ENCODE results near the gene ADGRV1. TPM values are rescaled to one million over a fixed set of nuclear protein-coding genes. Genes with fewer than 3 reads are reported as not detected.

The ADGRV1 gene
- total and polyA plus RNA-seq, 9 of the 15 experiments (the other 6 are each of a cell fraction or from before 2014, with no cell fraction given), result 21.7 to 156 (median 58.2) TPM

DNA sequence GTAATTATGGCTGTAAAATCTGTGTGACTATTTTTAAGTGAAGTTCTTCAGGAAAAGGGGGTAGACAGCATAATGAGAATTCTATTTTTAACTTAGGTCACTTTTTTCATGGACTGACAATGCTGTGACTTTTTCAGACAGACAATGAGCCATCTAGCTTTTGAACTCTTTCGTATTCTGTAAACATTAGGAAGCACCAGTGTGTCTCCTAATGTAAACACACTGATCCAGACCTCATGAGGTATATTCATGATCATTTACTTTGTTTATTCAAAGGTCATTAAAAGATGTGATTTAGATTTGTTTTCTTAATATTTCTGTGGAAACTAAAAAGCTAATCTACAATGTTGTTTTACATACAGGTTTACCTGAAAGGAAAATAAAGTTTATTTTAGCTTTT lies 352.6 kb downstream of the ADGRV1 start (continued):
- TF ChIP-seq, protein P1, sequence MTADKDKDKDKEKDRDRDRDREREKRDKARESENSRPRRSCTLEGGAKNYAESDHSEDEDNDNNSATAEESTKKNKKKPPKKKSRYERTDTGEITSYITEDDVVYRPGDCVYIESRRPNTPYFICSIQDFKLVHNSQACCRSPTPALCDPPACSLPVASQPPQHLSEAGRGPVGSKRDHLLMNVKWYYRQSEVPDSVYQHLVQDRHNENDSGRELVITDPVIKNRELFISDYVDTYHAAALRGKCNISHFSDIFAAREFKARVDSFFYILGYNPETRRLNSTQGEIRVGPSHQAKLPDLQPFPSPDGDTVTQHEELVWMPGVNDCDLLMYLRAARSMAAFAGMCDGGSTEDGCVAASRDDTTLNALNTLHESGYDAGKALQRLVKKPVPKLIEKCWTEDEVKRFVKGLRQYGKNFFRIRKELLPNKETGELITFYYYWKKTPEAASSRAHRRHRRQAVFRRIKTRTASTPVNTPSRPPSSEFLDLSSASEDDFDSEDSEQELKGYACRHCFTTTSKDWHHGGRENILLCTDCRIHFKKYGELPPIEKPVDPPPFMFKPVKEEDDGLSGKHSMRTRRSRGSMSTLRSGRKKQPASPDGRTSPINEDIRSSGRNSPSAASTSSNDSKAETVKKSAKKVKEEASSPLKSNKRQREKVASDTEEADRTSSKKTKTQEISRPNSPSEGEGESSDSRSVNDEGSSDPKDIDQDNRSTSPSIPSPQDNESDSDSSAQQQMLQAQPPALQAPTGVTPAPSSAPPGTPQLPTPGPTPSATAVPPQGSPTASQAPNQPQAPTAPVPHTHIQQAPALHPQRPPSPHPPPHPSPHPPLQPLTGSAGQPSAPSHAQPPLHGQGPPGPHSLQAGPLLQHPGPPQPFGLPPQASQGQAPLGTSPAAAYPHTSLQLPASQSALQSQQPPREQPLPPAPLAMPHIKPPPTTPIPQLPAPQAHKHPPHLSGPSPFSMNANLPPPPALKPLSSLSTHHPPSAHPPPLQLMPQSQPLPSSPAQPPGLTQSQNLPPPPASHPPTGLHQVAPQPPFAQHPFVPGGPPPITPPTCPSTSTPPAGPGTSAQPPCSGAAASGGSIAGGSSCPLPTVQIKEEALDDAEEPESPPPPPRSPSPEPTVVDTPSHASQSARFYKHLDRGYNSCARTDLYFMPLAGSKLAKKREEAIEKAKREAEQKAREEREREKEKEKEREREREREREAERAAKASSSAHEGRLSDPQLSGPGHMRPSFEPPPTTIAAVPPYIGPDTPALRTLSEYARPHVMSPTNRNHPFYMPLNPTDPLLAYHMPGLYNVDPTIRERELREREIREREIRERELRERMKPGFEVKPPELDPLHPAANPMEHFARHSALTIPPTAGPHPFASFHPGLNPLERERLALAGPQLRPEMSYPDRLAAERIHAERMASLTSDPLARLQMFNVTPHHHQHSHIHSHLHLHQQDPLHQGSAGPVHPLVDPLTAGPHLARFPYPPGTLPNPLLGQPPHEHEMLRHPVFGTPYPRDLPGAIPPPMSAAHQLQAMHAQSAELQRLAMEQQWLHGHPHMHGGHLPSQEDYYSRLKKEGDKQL (CRISPR knock-in tag; IDR thresholded peaks at IDR 0.05; ENCODE audit: borderline replicate concordance), result no peak
- TF ChIP-seq KDM4B (IDR thresholded peaks at IDR 0.05; ENCODE audit: borderline replicate concordance in 2 of 2, low read depth in 1 of 2) (no peak), NFIC (IDR thresholded peaks at IDR 0.05) (no peak), ILF3 (IDR thresholded peaks at IDR 0.05; ENCODE audit: borderline replicate concordance) (no peak), POLR2H (tag; IDR thresholded peaks at IDR 0.05; ENCODE audit: low read depth) (no peak), CBX3 (IDR thresholded peaks at IDR 0.05; ENCODE audit: borderline replicate concordance in 1 of 2, low read length in 2 of 2) (no peak), ARNT (IDR thresholded peaks at IDR 0.05) (no peak), C11orf30 (IDR thresholded peaks at IDR 0.05; ENCODE audit: low read depth) (no peak), TCF3 (CRISPR knock-in tag; IDR thresholded peaks at IDR 0.05) (no peak)
- TF ChIP-seq, protein P2, sequence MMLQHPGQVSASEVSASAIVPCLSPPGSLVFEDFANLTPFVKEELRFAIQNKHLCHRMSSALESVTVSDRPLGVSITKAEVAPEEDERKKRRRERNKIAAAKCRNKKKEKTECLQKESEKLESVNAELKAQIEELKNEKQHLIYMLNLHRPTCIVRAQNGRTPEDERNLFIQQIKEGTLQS (IDR thresholded peaks at IDR 0.05), result no peak
- TF ChIP-seq, protein P2 (CRISPR knock-in tag; conservative IDR thresholded peaks at IDR 0.05), result no peak
- TF ChIP-seq, protein P3, sequence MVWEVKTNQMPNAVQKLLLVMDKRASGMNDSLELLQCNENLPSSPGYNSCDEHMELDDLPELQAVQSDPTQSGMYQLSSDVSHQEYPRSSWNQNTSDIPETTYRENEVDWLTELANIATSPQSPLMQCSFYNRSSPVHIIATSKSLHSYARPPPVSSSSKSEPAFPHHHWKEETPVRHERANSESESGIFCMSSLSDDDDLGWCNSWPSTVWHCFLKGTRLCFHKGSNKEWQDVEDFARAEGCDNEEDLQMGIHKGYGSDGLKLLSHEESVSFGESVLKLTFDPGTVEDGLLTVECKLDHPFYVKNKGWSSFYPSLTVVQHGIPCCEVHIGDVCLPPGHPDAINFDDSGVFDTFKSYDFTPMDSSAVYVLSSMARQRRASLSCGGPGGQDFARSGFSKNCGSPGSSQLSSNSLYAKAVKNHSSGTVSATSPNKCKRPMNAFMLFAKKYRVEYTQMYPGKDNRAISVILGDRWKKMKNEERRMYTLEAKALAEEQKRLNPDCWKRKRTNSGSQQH (CRISPR knock-in tag; IDR thresholded peaks at IDR 0.05), result no peak

All from K562 (cell line).